GM19193 (cell line): Measurements from ENCODE around the gene ZCCHC10.

Experiments used
- POLR2A ChIP-seq: IDR thresholded peaks from 4 replicates; pipeline ENCODE4 v1.6.1; 2011; ENCODE audit not compliant: insufficient read depth, insufficient read length; ENCODE audit errors: extremely low read depth

ZCCHC10 gene

DNA sequence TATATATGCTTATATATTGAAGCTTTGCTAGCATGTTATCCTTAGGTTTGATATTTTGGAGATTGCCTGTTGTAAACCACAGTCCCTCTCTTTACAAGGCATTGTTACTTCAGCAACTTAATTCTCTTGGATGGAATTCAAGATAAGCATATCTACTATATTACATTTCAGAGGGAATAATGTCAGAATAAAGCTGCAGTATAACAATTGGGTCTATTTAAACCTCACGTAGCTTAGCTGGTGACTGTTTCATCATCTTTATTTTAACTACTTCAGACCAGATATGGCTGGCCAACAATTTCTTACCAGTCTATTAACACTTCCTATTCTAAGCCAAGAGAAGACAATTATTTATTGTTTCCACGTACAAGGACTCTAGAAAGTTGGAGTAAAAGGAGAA is 27.1 kb downstream of the ZCCHC10 start:
- no peak for TF ChIP-seq POLR2A

DNA sequence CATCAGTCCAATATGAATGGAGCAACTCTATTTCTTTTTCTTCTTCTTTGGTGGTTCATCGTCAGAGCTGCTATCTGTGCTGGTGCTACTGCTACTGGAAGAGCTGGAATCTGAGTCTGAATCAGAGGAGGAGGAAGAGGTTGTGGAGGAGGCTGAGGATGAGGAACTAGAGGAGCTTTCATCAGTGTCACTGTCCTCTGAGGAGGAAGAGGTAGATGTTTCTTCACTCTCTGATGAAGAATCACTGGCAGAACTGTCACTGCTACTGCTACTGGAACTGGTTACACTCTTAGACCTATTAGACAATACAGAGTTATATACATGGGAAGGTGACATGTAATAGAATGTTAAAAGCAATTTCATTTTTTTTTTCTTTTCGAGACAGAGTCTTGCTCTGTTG is 27.8 kb downstream of the ZCCHC10 start:
- no peak for TF ChIP-seq POLR2A

DNA sequence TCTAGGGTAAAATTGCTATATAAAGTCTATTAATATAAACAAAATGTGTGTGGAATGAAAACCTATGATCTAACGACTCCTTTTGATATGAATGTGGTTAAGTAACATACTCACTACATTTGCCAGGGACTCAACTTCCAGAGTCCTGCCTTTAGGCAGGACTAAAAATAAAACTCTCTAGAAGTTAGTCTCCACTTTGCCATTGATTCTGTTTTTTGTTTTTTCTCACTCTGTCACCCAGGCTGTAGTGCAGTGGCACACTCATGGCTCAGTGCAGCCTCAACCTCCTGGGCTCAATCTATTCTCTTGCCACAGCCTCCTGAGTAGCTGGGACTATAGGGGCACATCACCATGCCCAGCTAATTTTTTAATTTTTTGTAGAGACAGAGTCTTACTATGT is 30.0 kb downstream of the ZCCHC10 start:
- no peak for TF ChIP-seq POLR2A

DNA sequence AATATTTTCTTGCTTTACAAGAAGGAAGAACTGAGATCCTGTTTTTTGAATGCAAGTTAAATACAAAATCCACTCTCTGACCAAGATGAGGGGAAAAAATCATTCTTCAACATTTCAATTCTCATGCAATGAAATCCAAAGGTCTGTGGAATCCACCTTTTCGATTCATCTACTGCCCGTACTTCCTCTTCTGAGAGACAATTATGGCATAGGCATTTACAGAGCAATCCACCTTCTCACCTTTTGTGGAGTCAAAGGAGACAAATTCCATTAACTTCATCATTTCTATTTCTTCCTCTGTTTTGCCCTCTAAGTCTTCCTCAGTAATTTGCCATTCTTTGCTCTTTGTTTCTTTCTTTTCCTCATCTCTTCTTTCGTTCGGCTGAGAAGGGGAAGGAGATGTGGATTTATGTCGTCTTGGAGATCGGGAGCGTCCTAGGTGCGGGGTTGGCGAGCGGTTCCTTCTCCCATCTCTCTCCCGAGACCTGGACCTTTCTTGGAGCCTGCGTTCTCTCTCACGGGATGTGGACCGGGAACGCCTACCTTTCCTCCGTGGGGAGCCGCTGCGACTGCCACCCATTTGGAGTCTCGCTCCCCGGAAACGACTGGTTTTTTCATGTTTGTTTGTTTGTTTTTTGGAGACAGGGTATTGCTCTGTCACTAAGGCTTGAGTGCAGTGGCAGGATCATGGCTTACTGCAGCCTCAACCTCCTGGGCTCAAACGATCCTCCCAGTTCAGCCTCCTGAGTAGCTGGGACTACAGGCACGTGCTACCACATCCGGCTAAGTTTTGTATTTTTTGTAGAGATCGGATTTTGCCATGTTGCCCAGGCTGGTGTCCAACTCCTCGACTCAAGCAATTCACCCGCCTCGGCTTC is 38.6 kb downstream of the ZCCHC10 start:
- TF ChIP-seq POLR2A = no peak

DNA sequence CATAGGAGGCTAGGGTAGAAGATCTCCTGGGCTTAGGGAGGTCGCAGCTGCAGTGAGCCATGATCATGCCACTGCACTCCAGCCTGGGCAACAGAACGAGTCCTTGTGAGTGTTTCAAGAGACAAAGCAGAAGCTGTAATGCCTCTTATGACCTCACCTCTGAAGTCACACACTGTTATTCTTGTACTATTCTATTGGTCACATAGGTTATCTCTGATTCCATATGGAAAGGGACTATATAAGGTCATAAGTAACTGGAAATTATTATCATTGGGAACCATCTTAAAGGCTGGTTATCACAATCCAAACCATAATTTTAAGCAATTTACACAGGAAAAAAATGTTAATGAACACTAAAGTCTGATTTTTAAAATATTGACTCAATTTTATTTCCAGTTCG is 45.1 kb downstream of the ZCCHC10 start:
- no peak for TF ChIP-seq POLR2A

DNA sequence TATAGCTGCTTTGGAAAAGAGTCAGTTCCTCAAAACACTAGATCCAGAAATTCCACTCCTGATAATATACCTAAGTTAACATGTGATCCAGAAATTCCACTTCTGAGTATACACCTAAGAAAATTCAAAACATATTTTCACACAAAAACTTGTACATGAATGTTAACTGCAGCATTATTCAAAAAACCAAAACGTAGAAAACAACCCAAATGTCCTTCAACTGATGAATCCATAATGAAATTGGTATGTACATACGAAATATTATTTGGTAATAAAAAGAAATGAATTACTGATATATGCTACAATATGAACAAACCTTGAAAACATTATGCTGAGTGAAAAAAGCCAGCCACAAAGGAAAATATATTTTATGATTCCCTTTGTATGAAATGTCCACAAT is 46.4 kb downstream of the ZCCHC10 start:
- no peak for TF ChIP-seq POLR2A

DNA sequence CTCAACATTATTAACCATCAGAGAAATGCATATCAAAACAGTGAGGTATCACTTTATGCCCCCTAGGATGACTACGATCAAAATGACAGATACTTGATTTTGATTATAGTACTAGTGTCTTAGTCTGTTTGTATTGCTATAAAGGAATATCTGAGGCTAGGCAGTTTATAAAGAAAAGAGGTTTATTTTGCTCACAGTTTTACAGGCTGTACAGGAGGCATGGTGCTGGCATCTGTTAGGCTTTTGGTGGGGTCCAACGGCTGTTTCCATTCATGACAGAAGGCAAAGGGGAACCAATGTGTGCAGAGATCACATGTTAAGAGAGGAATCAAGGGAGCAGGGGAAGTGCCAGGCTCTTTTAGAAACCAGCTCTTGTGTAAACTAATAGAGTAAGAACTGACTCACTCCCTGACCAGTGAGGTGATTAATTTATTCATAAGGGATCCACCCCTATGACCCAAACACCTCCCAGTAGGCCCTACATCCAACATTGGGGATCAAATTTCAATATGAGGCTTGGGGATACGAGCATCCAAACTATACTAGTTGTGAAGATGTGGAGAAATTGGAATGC is 46.9 kb downstream of the ZCCHC10 start:
- no peak for TF ChIP-seq POLR2A

DNA sequence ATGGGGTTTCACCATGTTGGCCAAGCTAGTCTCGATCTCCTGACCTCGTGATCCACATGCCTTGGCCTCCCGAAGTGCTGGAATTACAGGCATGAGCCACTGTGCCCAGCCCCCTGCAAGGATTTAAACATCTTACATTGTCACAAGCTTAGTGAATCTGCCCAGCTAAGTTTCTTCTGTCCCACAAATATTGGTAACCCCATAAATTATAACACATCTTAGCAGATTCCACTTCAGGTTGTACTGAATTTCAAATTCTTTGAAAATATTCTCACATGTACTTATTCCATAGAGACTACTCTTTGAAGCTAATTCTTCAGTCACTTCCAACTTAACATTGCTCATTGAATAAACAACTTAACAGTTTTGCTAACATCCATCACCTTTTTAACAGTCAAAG is 49.5 kb downstream of the ZCCHC10 start:
- no peak for TF ChIP-seq POLR2A

DNA sequence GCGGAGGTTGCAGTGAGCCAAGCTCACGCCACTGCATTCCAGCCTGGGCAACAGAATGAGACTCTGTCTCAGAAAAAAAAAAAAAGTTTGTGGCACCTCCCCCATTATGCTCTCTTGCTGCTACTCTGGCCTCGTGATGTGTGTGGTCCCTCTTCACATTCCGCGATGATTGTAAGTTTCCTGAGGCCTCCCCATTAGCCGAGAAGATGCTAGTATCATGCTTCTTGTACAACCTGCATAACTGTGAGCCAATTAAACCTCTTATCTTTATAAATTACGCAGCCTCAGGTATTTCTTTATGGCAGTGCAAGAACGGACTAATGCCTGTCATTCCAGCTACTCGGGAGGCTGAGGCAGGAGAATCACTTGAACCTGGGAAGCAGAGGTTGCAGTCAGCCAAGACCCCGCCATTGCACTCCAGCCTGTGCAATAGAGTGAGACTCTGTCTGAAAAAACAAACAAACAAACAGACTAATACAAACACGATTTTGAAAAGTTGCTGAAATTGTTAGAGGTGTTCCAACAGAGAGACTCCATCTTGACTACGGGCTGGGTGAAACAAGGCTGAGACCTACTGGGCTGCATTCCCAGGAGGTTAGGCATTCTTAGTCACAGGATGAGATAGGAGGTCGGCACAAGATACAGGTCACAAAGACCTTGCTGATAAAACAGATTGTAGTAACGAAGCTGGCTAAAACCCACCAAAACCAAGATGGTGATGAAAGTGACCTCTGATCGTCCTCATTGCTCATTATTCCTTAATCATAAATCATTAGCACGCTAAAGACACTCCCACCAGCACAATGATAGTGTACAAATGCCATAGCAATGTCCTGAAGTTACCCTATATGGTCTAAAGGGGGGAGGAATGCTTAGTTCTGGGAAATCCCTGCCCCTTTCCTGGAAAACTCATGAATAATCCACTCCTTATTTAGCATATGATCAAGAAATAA is 54.6 kb downstream of the ZCCHC10 start:
- no peak for TF ChIP-seq POLR2A

DNA sequence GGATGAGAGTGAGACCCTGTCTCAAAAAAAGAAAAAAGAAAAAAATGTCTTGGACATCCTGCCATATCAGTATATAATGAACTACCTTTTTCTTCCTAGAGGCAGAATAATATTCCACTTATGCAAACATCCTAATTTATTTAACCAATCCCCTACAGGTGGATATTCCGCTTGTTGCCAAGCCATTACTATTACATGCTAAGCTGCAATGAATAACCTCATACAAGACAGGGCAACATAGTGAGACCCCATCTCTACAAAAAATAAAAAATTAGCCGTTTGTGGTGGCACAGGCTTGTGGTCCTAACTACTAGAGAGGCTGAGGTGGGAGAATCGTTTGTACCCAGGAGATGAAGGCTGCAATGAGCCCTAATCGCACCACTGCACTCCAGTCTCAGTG is 61.2 kb downstream of the ZCCHC10 start:
- no peak for TF ChIP-seq POLR2A

DNA sequence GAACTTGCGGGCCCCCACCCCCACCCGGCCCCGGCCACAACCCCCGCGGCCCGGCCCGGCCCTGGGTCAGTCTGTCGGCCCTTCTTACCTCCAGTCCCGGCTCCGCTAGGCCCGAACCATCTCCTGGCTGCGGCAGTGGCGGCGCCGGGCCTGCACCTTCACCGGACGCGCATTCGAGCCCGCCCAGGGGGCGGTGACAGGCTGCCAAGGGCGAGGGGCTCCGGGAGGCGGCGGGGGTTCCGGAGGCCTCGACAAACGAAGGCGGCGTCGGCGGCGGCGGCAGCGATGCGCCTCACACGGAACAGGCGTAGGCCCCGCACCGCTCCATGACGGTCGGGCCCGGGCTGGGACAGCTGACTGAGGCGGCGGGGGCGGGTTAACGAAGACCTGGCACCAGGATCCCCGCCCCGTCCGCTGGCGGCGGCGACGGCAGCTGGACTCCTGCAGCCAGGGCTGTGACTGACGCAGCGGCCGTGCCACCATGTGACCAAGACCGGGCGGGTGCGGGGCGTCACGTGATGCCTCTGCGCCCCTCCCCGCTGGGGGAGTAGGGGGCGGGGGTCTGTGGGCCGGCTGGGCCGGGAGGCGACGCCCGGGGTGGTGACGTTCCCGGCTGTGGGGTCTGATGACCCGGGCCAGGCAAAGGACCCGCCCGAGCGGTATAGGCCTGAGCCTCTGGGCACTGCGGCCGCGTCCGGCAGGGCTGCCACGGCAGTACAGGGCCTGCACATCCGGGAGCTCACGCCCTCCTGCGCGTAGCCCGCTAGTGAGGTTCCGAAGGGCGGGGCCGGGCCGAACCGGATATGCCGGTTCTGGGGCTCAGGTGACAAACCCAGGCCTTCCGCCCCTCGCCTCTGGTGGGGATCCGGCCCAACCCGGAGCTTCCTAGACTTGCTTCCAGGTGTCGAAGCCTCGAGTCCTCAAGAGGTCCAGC is 62.9 kb downstream of the ZCCHC10 start, which contains the start of gene AFF4:
AFF4 (minus strand) TSS at position 464 of the 934 bp plus-strand sequence. CDS start 26,445 bp downstream, outside the sequence.
- TF ChIP-seq POLR2A = peak; percentile 92

DNA sequence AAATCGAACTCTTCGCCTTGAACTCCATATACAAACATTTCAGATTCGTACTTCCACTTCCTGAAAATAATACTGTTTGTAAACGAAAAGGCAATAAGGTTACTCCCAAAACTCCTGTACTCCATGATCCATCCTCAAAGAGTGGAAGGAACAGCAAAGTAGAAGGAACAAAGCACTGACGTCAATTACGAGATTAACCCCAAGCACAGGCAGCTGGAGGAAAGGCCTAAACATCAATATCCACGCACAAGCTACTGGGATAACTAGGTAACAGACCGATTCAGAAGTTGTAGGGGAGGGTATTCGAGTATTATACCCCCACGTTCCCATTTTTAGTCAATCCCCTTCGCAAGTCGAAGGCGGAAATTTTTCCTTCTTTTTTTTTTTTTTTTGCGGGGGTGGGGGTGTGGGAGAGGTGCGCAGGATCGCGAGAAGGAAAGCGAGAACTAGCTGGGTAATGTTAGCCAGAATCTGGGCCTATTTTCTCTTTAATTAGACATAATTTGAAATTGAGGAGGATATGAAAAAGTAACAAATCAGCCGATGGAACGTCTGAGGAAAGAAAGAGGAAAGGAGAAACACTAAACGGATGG is 63.8 kb downstream of the ZCCHC10 start:
- no peak for TF ChIP-seq POLR2A

DNA sequence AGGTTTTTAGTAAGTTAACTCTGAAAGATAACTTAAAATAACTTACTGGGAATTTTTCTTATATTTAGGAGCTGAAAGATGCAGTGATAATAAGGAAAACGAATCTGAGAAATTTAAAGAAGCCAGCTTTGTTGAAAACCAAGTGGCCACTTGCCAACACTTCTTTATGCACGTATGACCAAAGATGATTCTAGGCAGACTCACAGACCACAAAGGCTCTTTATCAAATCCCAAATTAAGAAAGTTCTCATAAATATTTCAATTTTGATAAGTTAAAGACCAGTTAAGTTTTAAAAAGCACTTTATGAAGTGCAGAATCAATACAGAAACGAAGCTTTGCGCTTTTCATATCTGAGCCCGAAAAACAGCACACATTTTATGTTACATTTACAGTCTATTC is 64.5 kb downstream of the ZCCHC10 start:
- no peak for TF ChIP-seq POLR2A

DNA sequence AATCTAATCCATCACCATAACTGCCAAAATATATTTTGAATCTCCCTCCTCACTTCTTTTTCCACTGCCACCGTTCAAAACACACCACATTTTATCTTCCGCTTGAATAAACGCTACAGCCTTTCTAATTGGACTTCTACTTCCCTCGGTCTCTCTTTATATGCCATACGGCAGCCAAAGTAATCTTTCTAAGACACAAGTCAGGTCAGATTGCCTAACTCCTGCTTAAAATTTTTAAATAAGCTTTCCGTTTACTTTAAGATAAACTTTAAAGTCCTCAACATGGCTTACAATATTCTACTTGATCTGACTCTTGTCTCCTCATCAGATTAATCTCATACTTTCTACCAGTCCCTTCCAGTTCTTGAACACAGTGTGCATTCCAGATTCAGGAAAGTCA is 72.6 kb downstream of the ZCCHC10 start:
- no peak for TF ChIP-seq POLR2A
